ENCODE results near the gene APBA2.

- TF ChIP-seq, protein P1, sequence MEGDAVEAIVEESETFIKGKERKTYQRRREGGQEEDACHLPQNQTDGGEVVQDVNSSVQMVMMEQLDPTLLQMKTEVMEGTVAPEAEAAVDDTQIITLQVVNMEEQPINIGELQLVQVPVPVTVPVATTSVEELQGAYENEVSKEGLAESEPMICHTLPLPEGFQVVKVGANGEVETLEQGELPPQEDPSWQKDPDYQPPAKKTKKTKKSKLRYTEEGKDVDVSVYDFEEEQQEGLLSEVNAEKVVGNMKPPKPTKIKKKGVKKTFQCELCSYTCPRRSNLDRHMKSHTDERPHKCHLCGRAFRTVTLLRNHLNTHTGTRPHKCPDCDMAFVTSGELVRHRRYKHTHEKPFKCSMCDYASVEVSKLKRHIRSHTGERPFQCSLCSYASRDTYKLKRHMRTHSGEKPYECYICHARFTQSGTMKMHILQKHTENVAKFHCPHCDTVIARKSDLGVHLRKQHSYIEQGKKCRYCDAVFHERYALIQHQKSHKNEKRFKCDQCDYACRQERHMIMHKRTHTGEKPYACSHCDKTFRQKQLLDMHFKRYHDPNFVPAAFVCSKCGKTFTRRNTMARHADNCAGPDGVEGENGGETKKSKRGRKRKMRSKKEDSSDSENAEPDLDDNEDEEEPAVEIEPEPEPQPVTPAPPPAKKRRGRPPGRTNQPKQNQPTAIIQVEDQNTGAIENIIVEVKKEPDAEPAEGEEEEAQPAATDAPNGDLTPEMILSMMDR (IDR thresholded peaks at IDR 0.05 in 8 of 11, conservative IDR thresholded peaks at IDR 0.05 in 3 of 11) = no peak
- TF ChIP-seq POLR2A (IDR thresholded peaks at IDR 0.05) = no peak
These were observed 28.3 kb downstream of the APBA2 start for GRCh38 chr15:28914046-28914445.
